Measurements from ENCODE around the gene INTS7. TPM values are rescaled to one million over a fixed set of nuclear protein-coding genes. Genes with fewer than 3 reads are reported as not detected.
"Not testable (repeated sequence)": the region's sequence is repeated elsewhere in the genome, so short reads cannot be mapped to it uniquely, and the experiment has no call there.

The INTS7 gene
- total RNA-seq, 1 experiment from 2014 or later = 15.3 TPM

DNA sequence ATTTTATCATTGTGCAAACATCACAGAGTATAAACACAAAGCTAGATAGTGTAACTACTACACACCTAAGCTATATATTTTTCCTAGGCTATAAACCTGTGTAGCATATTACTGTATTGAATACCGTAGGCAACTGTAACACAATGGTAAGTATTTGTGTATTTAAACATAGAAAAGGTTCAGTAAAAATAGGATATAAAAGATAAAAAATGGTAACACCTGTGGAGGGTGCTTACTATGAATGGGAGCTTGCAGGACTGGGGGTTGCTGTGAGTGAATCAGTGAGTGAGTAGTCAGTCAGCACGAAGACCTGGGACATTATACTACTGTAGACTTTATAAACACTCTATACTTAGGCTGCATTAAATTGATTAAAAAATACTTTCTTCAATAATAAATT, 4.3 kb upstream of the INTS7 start:
- in situ Hi-C loops (cut with HindIII; ENCODE audit: low sequenced_read_pairs) = no loop called here
- DNase-seq (ENCODE audit: low spot score) = no peak

GRCh38 chr1:212037900-212038299, 2.5 kb upstream of the INTS7 start:
- in situ Hi-C loops (cut with HindIII; ENCODE audit: low sequenced_read_pairs) = no loop called here
- no peak for DNase-seq (ENCODE audit: low spot score)

GRCh38 chr1:212035835-212036605, 663 bp upstream of the INTS7 start:
- DNase-seq (ENCODE audit: low spot score) = no peak
- in situ Hi-C loops (cut with HindIII; ENCODE audit: low sequenced_read_pairs) = no loop called here

- DNase-seq (ENCODE audit: low spot score) = no peak
- in situ Hi-C loops (cut with HindIII; ENCODE audit: low sequenced_read_pairs) = no loop called here
Measured at GRCh38 chr1:212034516-212035122, 738 bp downstream of the INTS7 start.

DNA sequence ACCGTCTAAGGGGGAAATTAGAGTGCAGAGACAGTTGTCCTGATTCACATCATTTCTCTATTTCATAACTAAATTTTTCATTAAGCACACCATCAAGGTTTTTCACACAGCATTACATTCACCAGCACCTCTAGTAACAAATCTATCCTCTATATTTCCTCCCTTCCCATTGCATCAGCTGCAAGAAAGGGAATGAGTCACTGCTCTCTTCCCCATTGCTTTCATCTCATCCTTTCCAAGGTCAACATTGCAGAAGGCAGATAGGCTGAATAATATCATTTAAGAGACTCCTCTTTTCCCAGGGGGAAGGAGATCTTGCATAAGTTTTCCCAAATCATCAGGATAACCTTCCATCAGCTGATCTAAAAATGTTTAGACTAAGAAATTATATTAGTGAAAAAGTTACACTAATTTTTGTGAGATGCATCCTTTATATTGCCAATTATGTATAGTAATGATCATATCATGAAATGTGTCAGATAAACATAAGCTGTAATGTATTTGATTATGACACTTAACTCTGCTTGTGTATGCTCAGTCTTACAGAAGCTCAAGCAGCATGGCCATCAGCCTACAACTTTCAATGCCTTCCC, 4.3 kb downstream of the INTS7 start:
- in situ Hi-C loops (cut with HindIII; ENCODE audit: low sequenced_read_pairs) = no loop called here
- DNase-seq (ENCODE audit: low spot score) = no peak

DNA sequence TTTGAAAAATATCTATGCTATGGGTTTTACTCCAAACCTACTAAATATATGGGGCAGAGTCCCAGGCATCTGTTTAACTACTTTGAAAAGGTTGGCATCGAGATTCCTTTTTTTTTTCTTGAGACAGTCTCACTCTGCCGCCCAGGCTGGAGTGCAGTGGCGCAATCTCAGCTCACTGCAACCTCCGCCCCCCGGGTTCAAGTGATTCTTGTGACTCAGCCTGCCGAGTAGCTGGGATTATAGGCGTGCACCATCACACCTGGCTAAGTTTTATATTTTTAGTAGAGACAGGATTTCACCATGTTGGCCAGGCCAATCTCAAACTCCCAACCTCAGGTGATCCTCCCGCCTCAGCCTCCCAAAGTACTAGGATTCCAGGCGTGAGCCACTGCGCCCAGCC, 7.6 kb downstream of the INTS7 start:
- in situ Hi-C loops (cut with HindIII; ENCODE audit: low sequenced_read_pairs); DNase-seq (ENCODE audit: low spot score): not testable (repeated sequence)

- DNase-seq (ENCODE audit: low spot score) = no peak
Measured at GRCh38 chr1:212024469-212025149, 10.7 kb downstream of the INTS7 start.

DNA sequence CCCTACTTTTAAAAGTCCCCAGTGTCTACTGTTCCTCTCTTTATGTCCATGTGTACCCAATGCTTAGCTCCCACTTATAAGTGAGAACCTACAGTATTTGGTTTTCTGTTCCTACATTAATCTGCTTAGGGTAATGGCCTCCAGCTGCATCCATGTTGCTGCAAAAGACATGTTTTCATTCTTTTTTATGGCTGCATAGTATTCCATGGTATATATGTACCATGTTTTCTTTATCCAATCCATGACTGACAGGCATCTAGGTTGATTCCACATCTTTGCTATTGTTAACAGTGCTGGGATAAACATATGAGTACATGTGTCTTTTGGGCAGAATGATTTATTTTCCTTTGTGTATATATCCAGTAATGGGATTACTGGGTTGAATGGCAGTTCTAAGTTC, 12.4 kb downstream of the INTS7 start:
- in situ Hi-C loops (cut with HindIII; ENCODE audit: low sequenced_read_pairs); DNase-seq (ENCODE audit: low spot score): not testable (repeated sequence)

More at GRCh38 chr1:212024469-212025149, 10.7 kb downstream of the INTS7 start:
- in situ Hi-C loops (cut with HindIII; ENCODE audit: low sequenced_read_pairs) = no loop called here

- in situ Hi-C loops (cut with HindIII; ENCODE audit: low sequenced_read_pairs) = no loop called here
- no peak for DNase-seq (ENCODE audit: low spot score)
Measured at GRCh38 chr1:212021563-212021962, 13.8 kb downstream of the INTS7 start.

GRCh38 chr1:212020975-212021374, 14.4 kb downstream of the INTS7 start:
- DNase-seq (ENCODE audit: low spot score) = no peak
- in situ Hi-C loops (cut with HindIII; ENCODE audit: low sequenced_read_pairs) = no loop called here

- DNase-seq (ENCODE audit: low spot score) = no peak
- in situ Hi-C loops (cut with HindIII; ENCODE audit: low sequenced_read_pairs) = no loop called here
Measured at GRCh38 chr1:212013672-212014071, 21.7 kb downstream of the INTS7 start.

- peak; percentile 59 for DNase-seq (ENCODE audit: low spot score)
- in situ Hi-C loops (cut with HindIII; ENCODE audit: low sequenced_read_pairs) = no loop called here
Measured at GRCh38 chr1:212012034-212012740, 23.2 kb downstream of the INTS7 start.

GRCh38 chr1:212010004-212010403, 25.4 kb downstream of the INTS7 start:
- in situ Hi-C loops (cut with HindIII; ENCODE audit: low sequenced_read_pairs) = no loop called here
- no peak for DNase-seq (ENCODE audit: low spot score)

DNA sequence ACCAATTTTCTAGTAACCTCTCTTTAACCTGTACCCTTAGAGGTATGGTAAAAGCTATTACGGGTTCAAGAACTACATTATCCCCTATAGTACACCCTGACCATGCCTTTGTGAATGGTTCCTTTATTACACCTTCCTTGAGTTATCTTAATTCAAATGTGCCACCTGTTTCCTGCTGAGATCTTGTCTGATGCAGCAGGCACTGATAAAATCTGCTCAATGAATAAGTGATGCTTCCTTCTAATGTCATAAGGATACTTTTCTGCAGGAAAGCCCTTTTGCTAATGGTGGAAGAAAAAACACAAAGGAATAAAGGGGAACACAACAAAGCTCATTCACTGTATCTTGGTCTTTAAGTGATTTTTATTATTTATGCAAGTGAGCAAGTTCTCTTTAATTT, 25.8 kb downstream of the INTS7 start:
- no peak for DNase-seq (ENCODE audit: low spot score)
- in situ Hi-C loops (cut with HindIII; ENCODE audit: low sequenced_read_pairs) = no loop called here

DNA sequence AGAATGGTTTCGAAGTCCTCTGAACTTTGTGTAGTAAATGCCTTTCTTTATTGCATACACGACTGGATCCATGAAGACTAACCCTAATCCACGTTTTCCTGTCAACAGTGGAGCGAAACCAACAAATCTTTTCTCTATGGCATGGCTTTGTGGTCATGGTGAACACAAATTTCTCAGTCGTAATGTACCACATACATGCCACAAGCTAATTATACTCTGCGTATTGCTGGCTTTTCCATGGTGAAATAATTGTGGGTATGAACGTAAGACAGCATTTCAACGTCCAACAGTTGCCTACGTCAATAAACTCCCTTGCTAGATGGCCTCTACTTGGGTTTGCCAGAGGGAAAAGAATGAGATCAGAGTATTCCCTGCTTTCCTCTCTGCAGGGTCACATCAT, 27.5 kb downstream of the INTS7 start:
- in situ Hi-C loops (cut with HindIII; ENCODE audit: low sequenced_read_pairs) = no loop called here
- DNase-seq (ENCODE audit: low spot score) = no peak

DNA sequence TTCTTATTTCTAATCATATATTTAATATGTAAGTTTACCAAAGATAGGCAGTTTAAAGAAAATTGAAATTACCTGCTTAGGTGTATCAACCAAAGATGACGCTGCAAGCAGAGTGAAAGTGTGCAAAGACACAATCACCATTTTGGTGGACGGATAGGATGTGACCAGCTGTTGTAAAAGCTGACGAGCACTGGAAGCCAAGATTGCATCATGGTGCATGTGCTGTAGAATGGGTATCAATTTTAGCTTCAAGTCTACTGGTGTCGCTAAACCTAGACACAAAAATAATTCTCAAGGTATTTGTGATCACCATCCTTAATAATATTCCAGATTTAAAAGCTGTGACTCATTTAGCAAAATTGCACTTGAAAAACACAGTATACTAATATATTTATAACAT, 28.2 kb downstream of the INTS7 start:
- in situ Hi-C loops (cut with HindIII; ENCODE audit: low sequenced_read_pairs) = no loop called here
- DNase-seq (ENCODE audit: low spot score) = no peak

DNA sequence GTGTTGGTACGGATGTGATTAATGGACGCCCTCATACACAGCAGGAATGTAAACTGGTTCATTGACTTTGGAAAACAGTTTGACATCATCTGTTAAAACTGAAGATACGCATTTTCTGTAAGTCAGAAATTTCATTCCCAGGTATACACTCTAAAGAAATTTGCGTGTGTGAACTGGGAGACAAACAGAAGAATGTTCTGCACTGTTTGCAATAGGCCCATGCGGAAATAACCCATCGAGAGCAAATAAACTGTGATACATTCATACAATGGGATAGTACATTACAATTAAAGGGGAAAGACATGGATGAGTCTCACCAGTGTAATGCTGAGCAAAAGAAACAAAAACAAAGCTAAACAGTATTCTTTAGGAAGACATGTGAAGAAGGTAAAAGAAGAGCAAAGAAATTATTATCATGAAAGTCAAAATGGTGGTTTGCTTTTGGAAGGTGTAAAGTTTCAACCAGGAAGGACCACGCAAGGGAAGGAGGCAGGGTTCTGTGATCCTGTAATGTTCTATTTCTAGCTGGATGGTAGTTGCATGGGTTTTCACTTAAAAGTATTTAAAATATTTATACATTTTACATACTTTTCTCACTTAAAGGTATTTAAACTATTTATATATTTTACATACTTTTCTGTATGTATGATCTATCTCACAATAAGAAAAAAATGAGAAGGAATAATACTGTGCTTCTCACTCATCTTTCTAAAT, 30.3 kb downstream of the INTS7 start:
- DNase-seq (ENCODE audit: low spot score) = no peak
- in situ Hi-C loops (cut with HindIII; ENCODE audit: low sequenced_read_pairs) = no loop called here

- no peak for DNase-seq (ENCODE audit: low spot score)
- in situ Hi-C loops (cut with HindIII; ENCODE audit: low sequenced_read_pairs) = no loop called here
Measured at GRCh38 chr1:212002536-212002935, 32.8 kb downstream of the INTS7 start.

GRCh38 chr1:211997426-211997825, 37.9 kb downstream of the INTS7 start:
- DNase-seq (ENCODE audit: low spot score); in situ Hi-C loops (cut with HindIII; ENCODE audit: low sequenced_read_pairs): not testable (repeated sequence)
